Neural progenitor cell (in vitro differentiated cells): ENCODE data around the gene EPHB6. TPM values are rescaled to one million over a fixed set of nuclear protein-coding genes. Genes with fewer than 3 reads are reported as not detected.

Experiments used
- DNase-seq: peaks from one replicate; pipeline ENCODE4 v3.0.0-alpha.2; 2016; ENCODE audit warnings: low spot score
- H2AFZ ChIP-seq: fragments of 200-600 bp; sonication (generic); replicated peaks from 2 replicates; pipeline ENCODE4 v1.6.1; 2016; ENCODE audit warnings: antibody characterized with exemption
- H3F3A ChIP-seq: fragments of 200-600 bp; sonication (generic); 2 replicates; pipeline ENCODE4 v1.6.1; 2016; ENCODE audit warnings: antibody characterized with exemption, low read depth
- H3K27ac ChIP-seq: fragments of 200-600 bp; sonication (generic); 2 replicates; pipeline ENCODE4 v1.5.1; 2016; ENCODE audit warnings: mild to moderate bottlenecking
- H3K27me3 ChIP-seq: fragments of 200-600 bp; sonication (generic); 2 replicates; pipeline ENCODE4 v1.6.1; 2016; ENCODE audit warnings: mild to moderate bottlenecking, moderate library complexity
- H3K36me3 ChIP-seq: fragments of 200-600 bp; sonication (generic); 2 replicates; pipeline ENCODE4 v1.5.1; 2016
- H3K4me1 ChIP-seq: fragments of 200-600 bp; sonication (generic); 2 replicates; pipeline ENCODE4 v1.6.1; 2016; ENCODE audit warnings: mixed run types
- H3K4me2 ChIP-seq: fragments of 200-600 bp; sonication (generic); 2 replicates; pipeline ENCODE4 v1.6.1; 2016
- H3K4me3 ChIP-seq: fragments of 200-600 bp; sonication (generic); 2 replicates; pipeline ENCODE4 v1.5.1; 2016
- H3K79me2 ChIP-seq: fragments of 200-600 bp; sonication (generic); 2 replicates; pipeline ENCODE4 v1.6.1; 2016; ENCODE audit warnings: low read depth
- H3K9ac ChIP-seq: fragments of 200-600 bp; sonication (generic); 2 replicates; pipeline ENCODE4 v1.6.1; 2016
- H3K9me3 ChIP-seq: fragments of 200-600 bp; sonication (generic); 2 replicates; pipeline ENCODE4 v1.5.1; 2016; ENCODE audit warnings: low read depth
- H4K20me1 ChIP-seq: fragments of 200-600 bp; sonication (generic); 2 replicates; pipeline ENCODE4 v1.6.1; 2016; ENCODE audit warnings: low read depth
- H3K27ac Mint-ChIP-seq: 3 replicates; pipeline ENCODE4 v1.8.0; 2021; ENCODE audit warnings: mixed read lengths
- H3K27me3 Mint-ChIP-seq: 2 replicates; pipeline ENCODE4 v1.8.0; 2022; ENCODE audit warnings: low read depth, mild to moderate bottlenecking, inconsistent platforms, moderate library complexity, mixed read lengths; ENCODE audit not compliant: insufficient read depth
- H3K36me3 Mint-ChIP-seq: 3 replicates; pipeline ENCODE4 v1.8.0; 2021; ENCODE audit warnings: mixed read lengths
- H3K4me1 Mint-ChIP-seq: 3 replicates; pipeline ENCODE4 v1.8.0; 2021; ENCODE audit warnings: mixed read lengths
- H3K4me3 Mint-ChIP-seq: 3 replicates; pipeline ENCODE4 v1.8.0; 2021; ENCODE audit warnings: mild to moderate bottlenecking, moderate library complexity, mixed read lengths
- H3K9me3 Mint-ChIP-seq: 3 replicates; pipeline ENCODE4 v1.8.0; 2020; ENCODE audit warnings: mixed read lengths
- EZH2 ChIP-seq: fragments of 200-600 bp; sonication (generic); IDR thresholded peaks from 2 replicates; pipeline ENCODE4 v1.6.1; 2017; ENCODE audit warnings: antibody characterized with exemption, mild to moderate bottlenecking, moderate library complexity
- EZH2phosphoT487 ChIP-seq: fragments of 200-600 bp; sonication (generic); IDR thresholded peaks from 2 replicates; pipeline ENCODE4 v1.6.1; 2017; ENCODE audit warnings: antibody characterized with exemption
- total RNA-seq: library from RNA; depleted of rRNA; stranded (reverse); fragments of >200 nt; gene quantifications from 2 replicates; pipeline ENCODE4 v1.2.3, GENCODE V29; 2015; ENCODE audit warnings: low replicate concordance
- TF ChIP-seq, protein P1 (sequence below): fragments of 200-600 bp; sonication (generic); IDR thresholded peaks from 2 replicates; pipeline ENCODE4 v1.5.1; 2017; ENCODE audit warnings: antibody characterized with exemption, mild to moderate bottlenecking

EPHB6 gene
- total RNA-seq, 1 donor from 2014 or later = 4.8 TPM

DNA sequence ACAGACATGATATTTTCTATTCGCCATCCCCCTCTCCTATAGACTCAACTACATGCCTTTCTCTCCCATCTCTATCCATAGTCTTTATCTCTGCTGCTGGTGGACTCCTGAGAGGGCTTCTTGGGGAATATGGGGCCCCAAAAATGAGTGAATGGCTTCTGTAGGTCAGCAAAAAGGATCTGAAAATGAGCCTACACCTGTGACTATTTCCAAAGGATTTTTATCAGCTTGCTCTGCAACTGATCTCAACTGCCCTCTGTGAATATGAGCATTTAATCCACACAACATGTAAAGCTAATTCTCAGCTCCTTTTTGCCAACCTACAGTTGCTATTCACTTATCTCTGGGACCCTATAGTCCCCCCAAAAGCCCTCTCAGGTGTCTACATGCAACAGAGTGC is 47.9 kb upstream of the EPHB6 start:
- Histone ChIP-seq H3K79me2 (no peaks in the 10 kb centered on the region), H3K36me3 (no peaks in the 10 kb centered on the region), H3K9me3 (no peaks in the 10 kb centered on the region), H3K4me1 (no peaks in the 10 kb centered on the region), H2AFZ (no peak overlapping the region), H3F3A (no peaks in the 10 kb centered on the region), H3K9ac (no peak overlapping the region), H3K4me2 (no peak overlapping the region), H3K27ac (no peak overlapping the region), H3K4me3 (no peak overlapping the region), H3K27me3 (no peaks in the 10 kb centered on the region), H4K20me1 (no peaks in the 10 kb centered on the region)
- H3K27ac Mint-ChIP-seq = no peak overlapping the region
- DNase-seq = no peak
- H3K9me3 Mint-ChIP-seq = no peaks in the 10 kb centered on the region
- H3K27me3 Mint-ChIP-seq = peaks cover 11% of the 10 kb centered on the region
- no peak overlapping the region for H3K4me3 Mint-ChIP-seq
- TF ChIP-seq EZH2 = no peak
- TF ChIP-seq EZH2phosphoT487 = no peak
- TF ChIP-seq, protein P1, sequence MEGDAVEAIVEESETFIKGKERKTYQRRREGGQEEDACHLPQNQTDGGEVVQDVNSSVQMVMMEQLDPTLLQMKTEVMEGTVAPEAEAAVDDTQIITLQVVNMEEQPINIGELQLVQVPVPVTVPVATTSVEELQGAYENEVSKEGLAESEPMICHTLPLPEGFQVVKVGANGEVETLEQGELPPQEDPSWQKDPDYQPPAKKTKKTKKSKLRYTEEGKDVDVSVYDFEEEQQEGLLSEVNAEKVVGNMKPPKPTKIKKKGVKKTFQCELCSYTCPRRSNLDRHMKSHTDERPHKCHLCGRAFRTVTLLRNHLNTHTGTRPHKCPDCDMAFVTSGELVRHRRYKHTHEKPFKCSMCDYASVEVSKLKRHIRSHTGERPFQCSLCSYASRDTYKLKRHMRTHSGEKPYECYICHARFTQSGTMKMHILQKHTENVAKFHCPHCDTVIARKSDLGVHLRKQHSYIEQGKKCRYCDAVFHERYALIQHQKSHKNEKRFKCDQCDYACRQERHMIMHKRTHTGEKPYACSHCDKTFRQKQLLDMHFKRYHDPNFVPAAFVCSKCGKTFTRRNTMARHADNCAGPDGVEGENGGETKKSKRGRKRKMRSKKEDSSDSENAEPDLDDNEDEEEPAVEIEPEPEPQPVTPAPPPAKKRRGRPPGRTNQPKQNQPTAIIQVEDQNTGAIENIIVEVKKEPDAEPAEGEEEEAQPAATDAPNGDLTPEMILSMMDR = no peak
- no peaks in the 10 kb centered on the region for H3K36me3 Mint-ChIP-seq
- H3K4me1 Mint-ChIP-seq = peaks cover 4% of the 10 kb centered on the region

- DNase-seq = no peak
- Histone ChIP-seq H3K9ac (no peak overlapping the region), H3K4me2 (no peak overlapping the region), H3K4me1 (no peaks in the 10 kb centered on the region), H3K79me2 (no peaks in the 10 kb centered on the region), H3K9me3 (no peaks in the 10 kb centered on the region), H3K27ac (no peak overlapping the region), H3K36me3 (no peaks in the 10 kb centered on the region), H3K4me3 (no peak overlapping the region), H4K20me1 (no peaks in the 10 kb centered on the region), H3F3A (no peaks in the 10 kb centered on the region), H2AFZ (no peak overlapping the region), H3K27me3 (no peaks in the 10 kb centered on the region)
- peaks cover 4% of the 10 kb centered on the region for H3K4me1 Mint-ChIP-seq
- H3K9me3 Mint-ChIP-seq = no peaks in the 10 kb centered on the region
- TF ChIP-seq EZH2phosphoT487 = no peak
- no peak for TF ChIP-seq EZH2
- TF ChIP-seq, protein P1 = no peak
- no peak overlapping the region for H3K27ac Mint-ChIP-seq
- no peaks in the 10 kb centered on the region for H3K36me3 Mint-ChIP-seq
- no peak overlapping the region for H3K4me3 Mint-ChIP-seq
- H3K27me3 Mint-ChIP-seq = peaks cover 10% of the 10 kb centered on the region
Measured at GRCh38 chr7:142807855-142808460, 46.9 kb upstream of the EPHB6 start.

DNA sequence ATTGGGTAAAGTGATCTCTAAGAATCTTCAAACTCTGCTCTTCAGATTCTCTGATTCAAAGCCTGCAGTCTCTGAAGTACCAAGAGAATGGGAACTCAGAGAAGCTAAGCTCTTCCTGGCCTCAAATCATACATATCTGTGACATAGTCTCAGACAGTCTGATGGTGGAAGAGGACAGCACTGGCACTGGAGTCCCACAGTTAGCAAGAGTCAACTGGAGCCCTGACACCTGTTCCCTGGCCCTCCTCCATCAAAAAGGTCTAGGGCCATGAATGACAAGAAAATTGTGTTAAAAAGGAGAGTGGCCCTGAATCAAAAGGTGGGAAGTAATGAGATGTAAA is 46.4 kb upstream of the EPHB6 start:
- peaks cover 4% of the 10 kb centered on the region for H3K4me1 Mint-ChIP-seq
- H3K27ac Mint-ChIP-seq = no peak overlapping the region
- no peaks in the 10 kb centered on the region for H3K9me3 Mint-ChIP-seq

More for the DNA sequence above, 46.4 kb upstream of the EPHB6 start:
- Histone ChIP-seq H3K27me3 (no peaks in the 10 kb centered on the region), H3K27ac (no peak overlapping the region), H4K20me1 (no peaks in the 10 kb centered on the region), H3F3A (no peaks in the 10 kb centered on the region), H2AFZ (no peak overlapping the region), H3K9ac (no peak overlapping the region), H3K36me3 (no peaks in the 10 kb centered on the region), H3K9me3 (no peaks in the 10 kb centered on the region), H3K4me3 (no peak overlapping the region), H3K4me1 (no peaks in the 10 kb centered on the region), H3K79me2 (no peaks in the 10 kb centered on the region), H3K4me2 (no peak overlapping the region)
- DNase-seq = no peak
- TF ChIP-seq, protein P1 = no peak
- no peak for TF ChIP-seq EZH2phosphoT487
- TF ChIP-seq EZH2 = no peak
- Mint-ChIP-seq H3K36me3 (no peaks in the 10 kb centered on the region), H3K4me3 (no peak overlapping the region), H3K27me3 (peaks cover 10% of the 10 kb centered on the region)
